GM21367 (cell line): Measurements from ENCODE around the gene NOM1.
"Not testable (repeated sequence)": the region's sequence is repeated elsewhere in the genome, so short reads cannot be mapped to it uniquely, and the experiment has no call there.

Experiments
- ATAC-seq: cut with Tn5 transposase; IDR thresholded peaks from one replicate; pipeline ENCODE4 v1.9.1; 2021; ENCODE audit not compliant: unreplicated experiment

NOM1 gene, protein sequence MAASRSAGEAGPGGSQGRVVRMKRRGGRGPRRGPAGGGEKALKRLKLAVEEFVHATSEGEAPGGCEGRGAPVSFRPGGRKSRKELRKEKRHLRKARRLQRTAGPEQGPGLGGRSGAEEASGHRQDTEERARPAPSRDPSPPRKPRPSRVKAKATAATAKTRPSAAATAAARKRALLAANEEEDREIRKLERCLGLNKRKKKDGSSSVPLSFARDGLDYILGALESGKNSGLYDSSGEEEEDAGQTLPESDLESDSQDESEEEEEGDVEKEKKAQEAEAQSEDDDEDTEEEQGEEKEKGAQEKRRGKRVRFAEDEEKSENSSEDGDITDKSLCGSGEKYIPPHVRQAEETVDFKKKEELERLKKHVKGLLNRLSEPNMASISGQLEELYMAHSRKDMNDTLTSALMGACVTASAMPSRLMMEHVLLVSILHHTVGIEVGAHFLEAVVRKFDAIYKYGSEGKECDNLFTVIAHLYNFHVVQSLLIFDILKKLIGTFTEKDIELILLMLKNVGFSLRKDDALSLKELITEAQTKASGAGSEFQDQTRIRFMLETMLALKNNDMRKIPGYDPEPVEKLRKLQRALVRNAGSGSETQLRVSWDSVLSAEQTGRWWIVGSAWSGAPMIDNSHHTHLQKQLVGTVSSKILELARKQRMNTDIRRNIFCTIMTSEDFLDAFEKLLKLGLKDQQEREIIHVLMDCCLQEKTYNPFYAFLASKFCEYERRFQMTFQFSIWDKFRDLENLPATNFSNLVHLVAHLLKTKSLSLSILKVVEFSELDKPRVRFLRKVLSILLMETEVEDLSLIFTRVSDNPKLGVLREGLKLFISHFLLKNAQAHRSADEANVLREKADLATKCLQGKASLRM

DNA sequence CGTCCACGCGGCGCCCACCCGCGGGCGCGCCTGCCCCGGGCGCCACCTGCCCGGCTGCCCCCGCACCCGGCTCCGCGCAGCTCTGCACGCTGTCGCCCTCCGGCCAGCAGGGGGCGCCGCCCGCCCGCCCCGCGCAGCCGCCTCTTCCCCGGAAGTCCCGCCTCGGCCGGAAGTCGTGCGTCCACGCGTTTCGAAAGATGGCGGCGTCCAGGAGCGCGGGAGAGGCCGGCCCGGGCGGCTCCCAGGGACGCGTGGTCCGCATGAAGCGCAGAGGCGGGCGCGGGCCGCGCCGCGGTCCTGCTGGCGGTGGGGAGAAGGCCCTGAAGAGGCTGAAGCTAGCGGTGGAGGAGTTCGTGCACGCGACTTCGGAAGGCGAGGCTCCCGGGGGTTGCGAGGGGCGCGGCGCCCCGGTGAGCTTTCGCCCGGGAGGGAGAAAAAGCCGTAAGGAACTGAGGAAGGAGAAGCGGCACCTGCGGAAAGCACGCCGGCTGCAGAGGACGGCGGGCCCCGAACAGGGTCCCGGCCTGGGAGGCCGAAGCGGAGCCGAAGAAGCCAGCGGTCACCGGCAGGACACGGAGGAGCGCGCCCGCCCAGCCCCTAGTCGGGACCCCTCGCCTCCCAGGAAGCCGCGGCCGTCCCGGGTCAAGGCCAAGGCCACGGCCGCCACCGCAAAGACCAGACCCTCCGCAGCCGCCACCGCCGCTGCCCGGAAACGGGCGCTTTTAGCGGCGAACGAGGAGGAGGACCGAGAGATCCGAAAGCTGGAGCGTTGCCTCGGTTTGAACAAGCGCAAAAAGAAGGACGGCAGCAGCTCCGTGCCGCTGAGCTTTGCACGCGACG lies at the start of gene NOM1:
Gene NOM1 (plus strand): TSS at position 172 of the 840 bp plus-strand sequence. CDS start 26 bp downstream, at position 198.
- peak; percentile 89 for ATAC-seq

DNA sequence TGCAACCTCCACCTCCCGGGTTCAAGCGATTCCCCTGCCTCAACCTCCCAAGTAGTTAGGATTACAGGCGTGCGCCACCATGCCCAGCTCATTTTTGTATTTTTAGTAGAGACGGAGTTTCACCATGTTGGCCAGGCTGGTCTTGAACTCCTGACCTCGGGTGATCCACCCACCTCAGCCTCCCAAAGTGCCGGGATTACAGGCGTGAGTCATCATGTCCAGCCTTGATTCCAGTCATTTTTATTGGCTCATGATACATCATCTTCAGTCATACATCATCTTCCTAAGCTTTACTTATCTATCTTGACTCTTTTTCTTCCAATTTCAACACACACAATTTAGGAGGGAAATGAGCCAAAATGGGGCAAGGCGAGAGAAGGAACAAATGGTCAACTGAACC lies 49.4 kb upstream of the NOM1 start:
- ATAC-seq: not testable (repeated sequence)

DNA sequence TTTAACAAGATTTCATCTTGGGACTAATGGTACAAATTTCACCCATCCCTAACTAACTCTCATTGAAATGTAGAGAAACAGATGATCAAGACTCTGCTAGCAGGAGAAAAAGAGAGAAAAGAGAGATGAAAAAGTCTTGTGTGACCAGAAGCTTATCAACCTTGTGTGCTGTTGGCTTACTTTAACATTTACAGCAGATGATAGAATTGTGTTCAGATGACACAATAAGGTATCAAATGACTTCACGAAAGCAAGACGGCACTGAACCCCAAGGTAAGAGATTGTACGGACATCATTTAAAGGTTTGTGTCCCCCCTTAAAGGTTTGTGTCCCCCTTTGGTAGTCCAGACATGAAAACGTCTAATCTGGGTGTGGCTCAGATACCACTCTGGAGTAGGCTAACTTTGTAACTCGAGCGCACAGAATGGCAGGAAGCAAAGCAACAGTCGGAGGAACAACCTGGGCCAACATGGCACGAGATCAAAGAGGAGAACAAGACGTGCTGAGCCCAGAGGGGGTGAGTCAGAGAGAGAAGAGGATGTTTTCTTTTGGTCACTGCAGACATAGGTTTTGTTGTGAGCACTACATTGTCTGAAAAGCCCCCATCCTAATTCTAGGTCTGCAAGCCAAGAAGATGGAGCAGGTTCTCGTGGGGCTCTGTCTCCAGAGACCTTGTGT lies 46.1 kb upstream of the NOM1 start:
- no peak for ATAC-seq

DNA sequence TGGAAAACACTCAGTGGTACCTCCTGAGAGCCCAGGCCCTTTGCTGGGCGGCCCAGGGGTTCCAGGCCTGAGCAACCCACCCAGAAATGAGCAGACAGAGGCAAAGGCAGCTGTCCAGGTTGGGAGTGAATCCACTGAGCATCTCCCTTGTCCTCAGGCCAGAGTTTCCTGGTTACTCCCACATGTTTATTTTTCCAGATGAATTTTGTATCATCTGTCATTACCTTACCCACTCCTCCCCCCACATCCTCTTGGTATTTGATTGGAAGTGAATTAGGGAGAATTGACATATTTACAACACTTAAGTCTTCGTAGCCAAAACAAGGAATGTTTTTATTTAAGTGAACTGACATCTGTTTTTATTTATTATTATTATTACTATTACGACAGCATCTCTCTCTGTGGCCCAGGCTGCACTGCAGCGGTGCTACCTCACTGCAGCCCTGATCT lies 43.3 kb upstream of the NOM1 start:
- no peak for ATAC-seq

DNA sequence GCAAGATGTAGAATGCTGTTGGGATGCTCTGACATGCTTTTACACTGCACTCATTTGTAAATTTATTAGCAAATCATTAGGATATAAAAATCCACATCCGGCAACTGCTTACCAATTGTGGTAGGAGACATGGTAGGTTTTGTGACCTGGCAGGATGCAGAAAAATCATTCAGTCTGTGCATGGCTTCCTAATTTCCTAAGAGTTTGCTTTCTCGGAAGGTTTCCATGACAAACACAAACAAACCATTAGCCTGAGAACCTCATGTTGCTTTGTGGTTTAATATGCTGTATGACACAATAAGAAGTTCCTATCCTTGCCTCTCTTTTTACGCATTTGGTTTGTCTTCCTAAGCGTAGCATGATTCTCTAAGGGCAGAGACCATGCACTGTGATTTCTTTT lies 41.9 kb upstream of the NOM1 start:
- ATAC-seq: no peak

DNA sequence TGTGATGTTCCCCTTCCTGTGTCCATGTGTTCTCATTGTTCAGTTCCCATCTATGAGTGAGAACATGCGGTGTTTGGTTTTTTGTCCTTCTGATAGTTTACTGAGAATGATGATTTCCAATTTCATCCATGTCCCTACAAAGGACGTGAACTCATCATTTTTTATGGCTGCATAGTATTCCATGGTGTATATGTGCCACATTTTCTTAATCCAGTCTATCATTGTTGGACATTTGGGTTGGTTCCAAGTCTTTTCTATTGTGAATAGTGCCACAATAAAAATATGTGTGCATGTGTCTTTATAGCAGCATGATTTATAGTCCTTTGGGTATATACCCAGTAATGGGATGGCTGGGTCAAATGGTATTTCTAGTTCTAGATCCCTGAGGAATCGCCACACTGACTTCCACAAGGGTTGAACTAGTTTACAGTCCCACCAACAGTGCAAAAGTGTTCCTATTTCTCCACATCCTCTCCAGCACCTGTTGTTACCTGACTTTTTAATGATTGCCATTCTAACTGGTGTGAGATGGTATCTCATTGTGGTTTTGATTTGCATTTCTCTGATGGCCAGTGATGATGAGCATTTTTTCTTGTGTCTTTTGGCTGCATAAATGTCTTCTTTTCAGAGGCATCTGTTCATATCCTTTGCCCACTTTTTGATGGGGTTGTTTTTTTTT lies 39.8 kb upstream of the NOM1 start:
- ATAC-seq: not testable (repeated sequence)

DNA sequence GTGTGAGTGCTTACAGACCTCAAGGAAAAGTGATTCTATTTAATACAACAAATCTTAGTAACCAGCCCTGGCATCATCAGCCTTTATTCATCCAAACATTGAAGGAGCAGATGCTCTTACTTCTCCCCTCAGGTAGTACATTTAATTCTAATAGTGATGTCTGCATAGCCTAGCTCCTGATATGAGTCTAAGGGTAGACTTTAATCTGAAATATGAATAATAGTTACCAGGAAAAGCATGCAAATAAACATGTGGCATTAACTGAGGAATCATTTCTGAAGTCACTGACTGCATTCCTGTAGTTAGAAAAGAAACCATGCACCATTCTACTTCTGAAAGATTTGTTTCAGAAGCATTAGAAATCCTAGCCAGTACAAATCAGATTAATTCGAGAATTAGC lies 30.9 kb upstream of the NOM1 start:
- no peak for ATAC-seq

DNA sequence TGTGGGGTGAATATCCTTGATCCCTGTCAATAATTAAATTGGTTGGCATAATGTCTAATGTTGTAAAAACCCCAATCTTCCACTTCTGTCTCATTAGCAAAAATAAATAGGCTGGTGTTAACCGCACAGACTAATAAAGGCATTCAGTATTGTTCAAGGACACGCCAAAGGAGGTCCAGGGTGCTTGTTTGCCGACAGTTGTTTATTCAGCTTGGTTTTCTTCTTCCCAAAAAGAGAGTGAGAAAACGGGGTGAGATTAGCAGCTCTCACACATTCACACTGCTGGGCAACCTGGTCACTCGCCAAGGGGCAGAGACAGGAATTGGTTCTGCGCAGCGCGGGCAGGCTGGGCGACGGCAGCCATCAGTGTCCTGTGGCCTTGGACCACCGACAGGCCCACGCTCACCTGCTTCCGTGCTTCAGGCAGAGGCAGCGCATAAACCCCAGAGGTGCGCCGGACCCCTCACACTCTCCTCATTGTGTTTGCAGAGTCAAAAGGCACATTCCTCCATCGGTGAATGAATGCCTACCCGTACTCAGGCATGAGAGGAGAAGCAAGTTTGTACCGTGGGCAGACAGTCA lies 30.3 kb upstream of the NOM1 start:
- no peak for ATAC-seq

DNA sequence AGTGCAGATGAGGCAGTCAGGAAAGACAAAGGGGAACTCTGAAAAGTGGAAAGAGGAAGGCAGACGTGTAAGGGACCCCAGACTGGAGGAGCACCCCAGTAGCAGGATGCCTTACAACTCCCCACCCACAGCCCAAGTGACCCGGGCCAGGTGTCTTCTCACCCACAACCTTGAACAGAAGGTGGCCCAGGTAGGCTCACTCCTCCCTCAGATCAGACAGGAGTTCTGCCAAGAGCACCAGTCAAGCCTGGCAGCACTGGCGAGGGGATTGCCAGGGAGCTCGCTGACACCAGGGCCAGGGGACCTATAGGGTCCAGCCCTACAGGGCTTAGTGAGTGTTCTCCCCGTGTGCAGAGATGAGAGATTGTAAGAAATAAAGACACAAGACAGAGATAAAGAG lies 29.4 kb upstream of the NOM1 start:
- no peak for ATAC-seq

DNA sequence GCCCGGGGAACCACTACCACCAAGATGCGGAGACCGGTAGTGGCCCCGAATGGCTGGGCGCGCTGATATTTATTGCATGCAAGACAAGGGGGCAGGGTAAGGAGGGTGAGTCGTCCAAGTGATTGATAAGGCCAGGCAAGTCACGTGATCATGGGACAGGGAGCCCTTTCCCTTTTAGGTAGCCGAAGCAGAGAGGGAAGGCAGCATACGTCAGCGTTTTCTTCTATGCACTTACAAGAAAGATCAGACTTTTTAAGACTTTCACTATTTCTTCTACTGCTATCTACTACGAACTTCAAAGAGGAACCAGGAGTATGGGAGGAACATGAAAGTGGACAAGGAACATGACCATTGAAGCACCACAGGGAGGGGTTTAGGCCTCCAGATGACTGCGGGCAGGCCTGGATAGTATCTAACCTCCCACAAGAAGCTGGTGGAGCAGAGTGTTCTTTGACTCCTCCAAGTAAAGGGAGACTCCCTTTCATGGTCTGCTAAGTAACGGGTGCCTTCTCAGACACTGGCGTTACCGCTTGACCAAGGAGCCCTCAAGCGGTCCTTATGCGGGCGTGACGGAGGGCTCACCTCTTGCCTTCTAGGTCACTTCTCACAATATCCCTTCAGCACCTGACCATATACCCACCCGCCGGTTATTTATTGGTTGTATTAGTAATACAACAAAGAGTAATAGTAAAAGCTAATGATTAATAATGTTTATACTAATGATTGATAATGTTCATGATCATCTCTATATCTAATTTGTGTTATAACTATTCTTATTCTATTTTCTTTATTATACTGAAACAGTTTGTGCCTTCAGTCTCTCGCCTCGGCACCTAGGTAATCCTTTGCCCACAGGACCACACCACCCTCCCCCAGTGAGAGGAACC lies 28.8 kb upstream of the NOM1 start:
- ATAC-seq: not testable (repeated sequence)

DNA sequence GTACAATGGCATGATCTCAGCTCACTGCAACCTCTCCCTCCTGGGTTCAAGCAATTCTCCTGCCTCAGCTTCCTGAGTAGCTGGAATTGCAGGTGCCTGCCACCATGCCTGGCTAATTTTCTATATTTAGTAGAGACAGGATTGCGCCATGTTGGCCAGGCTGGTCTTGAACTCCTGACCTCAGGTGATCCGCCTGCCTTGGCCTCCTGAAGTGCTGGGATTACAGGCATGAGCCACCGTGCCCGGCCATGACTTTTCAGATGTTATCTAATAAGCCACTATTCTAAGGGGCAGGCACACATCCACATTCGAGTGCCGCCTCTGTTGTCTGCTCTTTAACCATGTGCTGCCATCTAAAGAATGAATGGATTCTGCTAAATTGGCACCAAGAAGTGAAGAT lies 27.2 kb upstream of the NOM1 start:
- not testable (repeated sequence) for ATAC-seq

DNA sequence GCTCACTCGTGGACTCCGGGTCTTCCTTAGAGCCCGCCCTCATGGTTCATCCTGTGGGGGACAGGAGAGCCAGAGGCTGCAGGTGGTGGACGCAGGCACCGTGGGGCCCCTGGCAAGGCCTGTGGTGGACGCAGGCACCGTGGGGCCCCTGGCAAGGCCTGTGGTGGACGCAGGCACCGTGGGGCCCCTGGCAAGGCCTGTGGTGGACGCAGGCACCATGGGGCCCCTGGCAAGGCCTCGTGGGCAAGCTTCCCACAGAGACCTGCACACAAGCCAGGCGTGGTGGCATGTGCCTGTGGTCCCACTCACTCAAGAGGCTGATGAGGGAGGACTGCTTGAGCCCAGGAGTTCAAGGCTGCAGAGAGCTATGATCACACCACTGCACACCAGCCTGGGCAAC lies 23.7 kb upstream of the NOM1 start:
- ATAC-seq: not testable (repeated sequence)

DNA sequence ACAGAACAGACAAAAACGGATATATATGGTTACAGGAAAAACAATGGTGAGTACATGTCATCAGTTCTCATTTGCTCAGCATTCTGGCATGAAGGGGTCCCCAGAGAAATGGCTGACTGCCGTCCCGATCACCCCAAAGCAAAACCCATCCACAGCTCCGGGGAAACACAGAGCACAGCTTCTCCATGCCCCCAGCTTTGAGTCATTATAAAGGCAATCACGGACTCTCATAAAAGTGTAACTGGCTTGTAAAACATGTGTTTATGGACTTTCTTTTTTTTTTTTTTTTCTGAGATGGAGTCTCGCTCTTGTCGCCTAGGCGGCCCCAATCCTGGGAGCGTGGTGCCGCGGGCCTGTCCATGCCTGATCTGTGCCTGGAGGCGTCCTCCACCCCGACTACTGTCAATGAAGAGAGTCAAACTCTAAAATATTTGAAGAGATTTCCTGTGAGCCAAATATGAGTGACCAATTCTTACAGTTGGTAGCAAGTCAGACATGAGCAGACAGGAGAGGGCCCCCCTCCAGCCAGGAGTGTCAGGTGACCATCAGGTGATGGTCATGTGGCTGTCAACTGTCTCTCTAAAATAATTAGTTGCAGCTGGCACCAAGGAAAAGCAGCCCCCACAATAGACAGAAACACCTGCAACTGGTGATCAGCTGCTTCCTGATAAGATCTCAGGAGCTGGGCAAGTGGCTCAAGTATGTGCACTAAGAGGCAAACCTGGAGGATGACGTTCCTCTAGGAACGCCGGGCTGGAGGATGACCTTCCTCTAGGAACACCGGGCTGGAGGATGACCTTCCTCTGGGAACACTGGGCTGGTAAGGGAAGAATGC lies 21.7 kb upstream of the NOM1 start:
- no peak for ATAC-seq

DNA sequence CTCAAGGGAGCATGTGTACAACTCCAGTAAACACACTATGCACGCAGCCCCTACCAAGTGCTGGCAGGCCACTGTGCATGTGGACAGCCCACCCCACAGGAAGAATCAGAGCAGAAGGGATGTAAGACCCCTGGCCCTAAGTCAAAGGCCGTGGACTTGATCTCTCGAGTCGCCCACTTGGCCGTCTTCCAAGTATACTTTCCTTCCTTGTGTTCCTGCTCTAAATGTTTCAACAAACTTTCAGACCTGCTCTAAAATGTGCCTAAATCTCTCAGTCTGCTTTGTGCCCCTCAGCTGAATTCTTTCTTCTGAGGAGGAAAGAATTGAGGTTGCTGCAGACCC lies 21.1 kb upstream of the NOM1 start:
- no peak for ATAC-seq

DNA sequence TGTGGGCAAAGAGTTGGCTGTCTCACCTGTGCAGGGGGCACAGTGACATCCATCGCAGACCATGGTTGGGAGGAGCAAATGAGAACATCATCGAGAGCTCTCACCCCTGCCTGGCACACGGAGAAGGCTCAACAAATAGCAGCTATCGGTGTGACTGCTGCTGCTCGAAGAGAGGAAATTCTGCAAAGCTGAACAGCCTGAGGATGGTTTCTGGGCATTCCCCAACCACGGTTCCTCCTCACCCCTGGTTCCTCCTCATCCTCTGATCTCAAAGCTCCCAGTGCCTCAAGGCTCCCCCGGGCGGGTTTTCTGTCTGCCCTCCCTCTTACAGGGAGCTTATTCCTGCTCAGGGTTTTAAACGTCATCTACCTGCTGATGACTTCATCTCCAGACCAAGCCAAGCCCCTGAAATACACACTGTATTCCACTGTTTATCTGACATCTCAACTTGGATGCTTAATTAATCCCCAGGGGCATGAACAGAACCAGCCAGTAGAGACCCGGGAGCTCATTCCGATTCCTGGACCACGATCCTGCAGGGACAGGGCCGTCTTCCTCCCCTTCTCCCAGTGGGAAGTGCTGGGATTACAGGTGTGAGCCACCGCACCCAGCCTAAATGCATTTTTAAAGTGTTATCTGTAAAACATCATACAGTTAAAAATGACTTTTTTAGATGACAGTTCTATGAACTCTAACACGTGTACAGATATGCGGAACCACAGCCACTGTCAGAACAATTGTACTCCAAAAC lies 19.5 kb upstream of the NOM1 start:
- no peak for ATAC-seq

DNA sequence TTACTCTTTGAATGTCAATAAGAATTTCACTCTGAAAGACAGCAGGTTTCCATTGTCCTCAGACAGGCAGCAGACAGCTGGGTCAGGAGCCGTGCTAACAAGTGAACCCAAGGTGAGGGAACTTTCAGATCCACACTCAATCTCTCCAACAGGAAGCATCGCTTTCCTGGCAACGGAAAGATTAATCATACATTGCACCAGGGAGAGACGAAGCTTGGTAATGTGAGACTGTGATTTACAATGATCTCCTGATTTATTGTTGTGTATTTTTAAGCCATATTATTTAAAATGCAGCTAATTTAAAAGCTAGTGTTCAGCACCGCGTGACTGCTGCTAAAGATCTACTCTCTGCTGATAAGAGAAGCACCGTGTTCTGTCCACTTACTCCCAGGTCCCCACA lies 17.5 kb upstream of the NOM1 start:
- no peak for ATAC-seq

DNA sequence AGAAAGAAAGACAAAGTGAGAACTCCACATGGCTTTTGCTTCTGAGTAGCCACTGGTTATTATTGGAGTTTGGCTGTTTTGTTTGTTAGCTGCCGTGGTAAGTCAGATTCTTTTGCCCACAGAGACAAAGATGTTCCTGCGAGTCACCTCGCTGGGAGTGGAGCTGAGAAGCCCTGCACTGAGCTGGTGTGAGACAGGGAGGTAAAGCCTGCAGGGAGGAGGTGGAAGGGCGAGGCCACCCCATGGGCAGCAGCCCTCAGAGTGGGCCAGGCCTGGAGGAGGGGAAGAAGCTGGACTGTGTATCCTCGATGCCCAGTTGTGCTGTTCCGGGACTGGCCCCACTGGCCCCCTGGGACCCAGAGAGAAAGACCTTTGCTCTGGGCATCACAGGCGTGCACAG lies 14.3 kb upstream of the NOM1 start:
- ATAC-seq: no peak
